Parathyroid adenoma (tissue), 2 donors: ENCODE measurements around the gene IL13RA1.

Experiments
- H2AFZ ChIP-seq: fragments of 300-600 bp; sonication (generic); one replicate; pipeline ENCODE4 v1.7.0; 2017; ENCODE audit warnings: antibody characterized with exemption, mild to moderate bottlenecking
- H3K27ac ChIP-seq: fragments of 300-600 bp; sonication (generic); one replicate; pipeline ENCODE4 v1.7.0; 2017
- H3K27me3 ChIP-seq: fragments of 300-600 bp; sonication (generic); one replicate; pipeline ENCODE4 v1.7.0; 2017; ENCODE audit warnings: low read length; ENCODE audit not compliant: control insufficient read depth, insufficient read depth
- H3K36me3 ChIP-seq: fragments of 300-600 bp; sonication (generic); one replicate; pipeline ENCODE4 v1.7.0; 2017; ENCODE audit warnings: low read length; ENCODE audit not compliant: control insufficient read depth, insufficient read depth
- H3K4me1 ChIP-seq: fragments of 300-600 bp; sonication (generic); one replicate; pipeline ENCODE4 v1.7.0; 2017; ENCODE audit warnings: control low read depth
- H3K4me2 ChIP-seq: fragments of 300-600 bp; sonication (generic); one replicate; pipeline ENCODE4 v1.7.0; 2017; ENCODE audit warnings: low read length
- H3K4me3 ChIP-seq: fragments of 300-600 bp; sonication (generic); one replicate; pipeline ENCODE4 v1.7.0; 2017; ENCODE audit warnings: low read depth, low read length
- H3K79me2 ChIP-seq: fragments of 300-600 bp; sonication (generic); one replicate; pipeline ENCODE4 v1.7.0; 2017; ENCODE audit warnings: control low read depth
- H3K9ac ChIP-seq: fragments of 300-600 bp; sonication (generic); one replicate; pipeline ENCODE4 v1.7.0; 2017; ENCODE audit warnings: mild to moderate bottlenecking
- H3K9me3 ChIP-seq: fragments of 300-600 bp; sonication (generic); one replicate; pipeline ENCODE4 v1.7.0; 2017; ENCODE audit warnings: low read length; ENCODE audit not compliant: control insufficient read depth
- TF ChIP-seq, protein P1 (sequence below): fragments of 300-600 bp; sonication (generic); IDR thresholded peaks from one replicate; pipeline ENCODE4 v1.7.0; 2017; ENCODE audit warnings: antibody characterized with exemption, mild to moderate bottlenecking
- donor health status: primary hyperparathyroidism.

IL13RA1 gene

DNA sequence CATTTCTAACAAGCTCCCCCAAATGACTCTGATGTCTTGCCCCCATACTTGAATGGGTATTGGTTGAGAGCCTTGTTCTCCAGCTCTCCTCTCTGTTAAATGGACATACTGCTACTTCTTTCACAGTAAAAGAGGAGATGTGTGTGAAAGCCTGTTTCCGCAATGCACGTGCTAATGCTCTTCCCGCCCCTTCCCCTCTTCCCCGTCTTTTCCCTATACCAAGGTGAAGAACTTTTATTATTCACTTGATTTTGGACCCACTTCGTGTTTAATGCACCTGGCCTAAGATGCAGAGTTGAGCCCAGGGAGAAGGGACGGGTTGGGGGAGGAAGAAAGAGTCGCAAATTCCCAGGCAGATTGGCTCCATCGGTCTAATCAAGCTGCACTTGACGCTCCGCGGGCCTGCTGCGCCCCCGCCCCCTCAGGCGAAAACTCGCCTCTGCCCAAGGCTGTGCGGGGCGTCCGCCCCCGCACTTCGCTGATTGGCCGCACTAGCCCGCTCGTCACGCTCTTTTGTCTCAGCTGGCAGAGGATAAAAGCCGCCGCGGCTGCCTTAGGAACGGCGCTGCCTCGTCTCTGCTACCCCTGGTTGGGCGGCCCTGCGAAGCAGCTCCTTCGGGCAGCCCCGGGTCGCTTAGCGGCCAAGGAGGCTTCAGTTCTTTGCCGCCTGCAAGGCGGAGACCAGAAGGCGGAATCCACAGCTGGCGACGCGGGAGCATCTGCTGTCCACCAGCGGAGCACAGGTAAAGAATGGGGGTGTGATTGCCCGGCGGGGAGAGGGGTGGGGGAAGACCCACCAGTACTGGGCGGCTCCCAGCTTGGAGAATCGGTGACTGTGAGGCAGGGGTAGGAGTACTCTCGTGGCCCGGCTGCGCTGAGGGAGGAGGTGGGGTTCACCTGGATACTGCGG, 96.1 kb downstream of the IL13RA1 start, which contains the start of gene ZCCHC12:
TSS of gene ZCCHC12 (plus strand) at position 562 of the 910 bp plus-strand sequence. CDS start 1,421 bp downstream, outside the sequence.
- H3K4me1 ChIP-seq, result no peaks in the 10 kb centered on the region
- H3K9ac ChIP-seq, result no peak within 1 kb of the TSS
- TF ChIP-seq, protein P1, sequence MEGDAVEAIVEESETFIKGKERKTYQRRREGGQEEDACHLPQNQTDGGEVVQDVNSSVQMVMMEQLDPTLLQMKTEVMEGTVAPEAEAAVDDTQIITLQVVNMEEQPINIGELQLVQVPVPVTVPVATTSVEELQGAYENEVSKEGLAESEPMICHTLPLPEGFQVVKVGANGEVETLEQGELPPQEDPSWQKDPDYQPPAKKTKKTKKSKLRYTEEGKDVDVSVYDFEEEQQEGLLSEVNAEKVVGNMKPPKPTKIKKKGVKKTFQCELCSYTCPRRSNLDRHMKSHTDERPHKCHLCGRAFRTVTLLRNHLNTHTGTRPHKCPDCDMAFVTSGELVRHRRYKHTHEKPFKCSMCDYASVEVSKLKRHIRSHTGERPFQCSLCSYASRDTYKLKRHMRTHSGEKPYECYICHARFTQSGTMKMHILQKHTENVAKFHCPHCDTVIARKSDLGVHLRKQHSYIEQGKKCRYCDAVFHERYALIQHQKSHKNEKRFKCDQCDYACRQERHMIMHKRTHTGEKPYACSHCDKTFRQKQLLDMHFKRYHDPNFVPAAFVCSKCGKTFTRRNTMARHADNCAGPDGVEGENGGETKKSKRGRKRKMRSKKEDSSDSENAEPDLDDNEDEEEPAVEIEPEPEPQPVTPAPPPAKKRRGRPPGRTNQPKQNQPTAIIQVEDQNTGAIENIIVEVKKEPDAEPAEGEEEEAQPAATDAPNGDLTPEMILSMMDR, result no peak
- H3K27me3 ChIP-seq, result no peaks in the 10 kb centered on the region
- H3K27ac ChIP-seq, result no peak within 1 kb of the TSS
- peak within 1 kb of the TSS; percentile 61 for H3K4me2 ChIP-seq
- peak within 1 kb of the TSS; percentile 13 for H2AFZ ChIP-seq
- no peak within 1 kb of the TSS for H3K4me3 ChIP-seq
- no peaks in the 10 kb centered on the region for H3K36me3 ChIP-seq
- H3K79me2 ChIP-seq, result no peaks in the 10 kb centered on the region
- no peaks in the 10 kb centered on the region for H3K9me3 ChIP-seq

DNA sequence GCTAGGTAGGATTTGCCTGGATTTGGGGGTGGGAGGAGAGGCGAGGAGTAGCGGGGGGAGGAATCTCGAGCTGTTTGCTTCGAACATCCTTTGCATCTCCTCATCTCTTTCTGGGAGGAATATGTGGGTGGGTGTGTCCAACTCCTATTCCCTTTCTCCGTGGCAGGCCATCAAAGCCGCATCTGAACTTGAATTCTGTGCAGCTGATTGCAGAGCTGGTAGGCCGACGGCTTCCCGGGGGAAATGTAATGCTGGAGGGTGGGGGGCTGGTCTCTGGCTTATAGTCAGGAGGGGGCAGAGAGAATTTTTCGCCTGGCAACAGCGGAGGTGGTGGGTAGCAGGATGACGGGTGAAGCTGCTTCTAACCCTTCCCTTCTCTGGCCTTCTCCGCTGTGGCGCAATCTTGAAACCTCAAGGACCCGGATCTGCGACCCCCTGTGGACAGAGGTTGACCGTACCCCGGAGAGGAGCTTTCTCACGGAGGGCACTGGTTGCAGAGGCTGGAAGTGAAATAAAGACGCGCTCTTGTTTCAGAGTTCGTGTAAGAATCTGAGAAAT, 96.8 kb downstream of the IL13RA1 start:
- no peak overlapping the region for H3K4me3 ChIP-seq
- H3K27me3 ChIP-seq, result no peaks in the 10 kb centered on the region
- H3K9me3 ChIP-seq, result no peaks in the 10 kb centered on the region
- H3K79me2 ChIP-seq, result no peaks in the 10 kb centered on the region
- TF ChIP-seq, protein P1, result no peak
- no peak overlapping the region for H2AFZ ChIP-seq
- H3K9ac ChIP-seq, result no peak overlapping the region
- H3K4me1 ChIP-seq, result no peaks in the 10 kb centered on the region
- no peaks in the 10 kb centered on the region for H3K36me3 ChIP-seq
- peak overlapping the region; percentile 61 for H3K4me2 ChIP-seq
- no peak overlapping the region for H3K27ac ChIP-seq

DNA sequence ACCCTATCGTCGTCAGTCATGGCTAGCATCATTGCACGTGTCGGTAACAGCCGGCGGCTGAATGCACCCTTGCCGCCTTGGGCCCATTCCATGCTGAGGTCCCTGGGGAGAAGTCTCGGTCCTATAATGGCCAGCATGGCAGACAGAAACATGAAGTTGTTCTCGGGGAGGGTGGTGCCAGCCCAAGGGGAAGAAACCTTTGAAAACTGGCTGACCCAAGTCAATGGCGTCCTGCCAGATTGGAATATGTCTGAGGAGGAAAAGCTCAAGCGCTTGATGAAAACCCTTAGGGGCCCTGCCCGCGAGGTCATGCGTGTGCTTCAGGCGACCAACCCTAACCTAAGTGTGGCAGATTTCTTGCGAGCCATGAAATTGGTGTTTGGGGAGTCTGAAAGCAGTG, 97.8 kb downstream of the IL13RA1 start:
- Histone ChIP-seq H3K9ac (no peak overlapping the region), H3K4me1 (no peaks in the 10 kb centered on the region), H3K4me3 (no peak overlapping the region), H3K9me3 (no peaks in the 10 kb centered on the region), H3K4me2 (no peak overlapping the region), H3K27me3 (no peaks in the 10 kb centered on the region), H3K79me2 (no peaks in the 10 kb centered on the region), H3K27ac (no peak overlapping the region), H2AFZ (no peak overlapping the region), H3K36me3 (no peaks in the 10 kb centered on the region)
- TF ChIP-seq, protein P1, result no peak

DNA sequence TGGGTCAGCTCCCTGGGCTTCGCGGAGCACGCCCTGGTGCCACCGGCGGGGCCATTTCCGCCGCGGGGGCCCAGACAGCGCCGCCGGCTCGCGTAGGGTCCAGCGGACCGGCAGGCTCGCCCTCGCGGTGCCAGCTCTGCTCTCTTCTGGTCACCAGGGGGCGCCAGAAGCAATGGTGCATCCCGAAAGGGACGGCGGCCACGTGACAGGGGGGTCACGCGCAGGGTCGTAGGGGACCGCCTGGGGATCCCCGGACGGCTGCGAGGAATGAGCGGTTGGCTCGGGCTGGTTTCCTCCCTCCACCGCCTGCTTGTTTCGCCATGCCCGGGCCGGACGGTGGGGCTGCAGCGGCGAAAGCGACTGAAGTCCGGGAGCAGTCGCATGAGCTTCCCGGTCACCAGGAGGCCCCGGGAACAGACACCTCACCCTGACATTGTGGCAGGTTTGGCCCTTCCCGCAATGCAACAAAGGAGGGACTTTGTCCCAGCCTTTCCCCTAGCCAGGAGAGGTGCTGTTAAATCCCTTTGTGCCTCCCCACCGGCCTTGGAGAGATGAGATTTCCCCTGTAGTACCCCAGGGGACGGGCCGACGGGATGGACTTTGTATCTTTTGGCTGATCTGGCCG, 112.0 kb downstream of the IL13RA1 start:
- no peak overlapping the region for H3K9ac ChIP-seq
- no peaks in the 10 kb centered on the region for H3K27me3 ChIP-seq
- H3K79me2 ChIP-seq, result no peaks in the 10 kb centered on the region
- H3K4me1 ChIP-seq, result no peaks in the 10 kb centered on the region
- H3K4me2 ChIP-seq, result peak overlapping the region; percentile 65
- H2AFZ ChIP-seq, result peak overlapping the region; percentile 85
- H3K36me3 ChIP-seq, result no peaks in the 10 kb centered on the region
- peak overlapping the region; percentile 48 for H3K4me3 ChIP-seq
- H3K27ac ChIP-seq, result no peak overlapping the region
- H3K9me3 ChIP-seq, result no peaks in the 10 kb centered on the region
- TF ChIP-seq, protein P1, result peak; percentile 58
